GM12872 (cell line): ENCODE results near the gene MLH3.

Source experiments
- TF ChIP-seq, protein P1 (sequence below): IDR thresholded peaks from 3 replicates; pipeline ENCODE4 v1.5.1; 2011; ENCODE audit warnings: low read depth, mild to moderate bottlenecking, low read length, moderate library complexity; ENCODE audit not compliant: insufficient read depth

MLH3 gene

DNA sequence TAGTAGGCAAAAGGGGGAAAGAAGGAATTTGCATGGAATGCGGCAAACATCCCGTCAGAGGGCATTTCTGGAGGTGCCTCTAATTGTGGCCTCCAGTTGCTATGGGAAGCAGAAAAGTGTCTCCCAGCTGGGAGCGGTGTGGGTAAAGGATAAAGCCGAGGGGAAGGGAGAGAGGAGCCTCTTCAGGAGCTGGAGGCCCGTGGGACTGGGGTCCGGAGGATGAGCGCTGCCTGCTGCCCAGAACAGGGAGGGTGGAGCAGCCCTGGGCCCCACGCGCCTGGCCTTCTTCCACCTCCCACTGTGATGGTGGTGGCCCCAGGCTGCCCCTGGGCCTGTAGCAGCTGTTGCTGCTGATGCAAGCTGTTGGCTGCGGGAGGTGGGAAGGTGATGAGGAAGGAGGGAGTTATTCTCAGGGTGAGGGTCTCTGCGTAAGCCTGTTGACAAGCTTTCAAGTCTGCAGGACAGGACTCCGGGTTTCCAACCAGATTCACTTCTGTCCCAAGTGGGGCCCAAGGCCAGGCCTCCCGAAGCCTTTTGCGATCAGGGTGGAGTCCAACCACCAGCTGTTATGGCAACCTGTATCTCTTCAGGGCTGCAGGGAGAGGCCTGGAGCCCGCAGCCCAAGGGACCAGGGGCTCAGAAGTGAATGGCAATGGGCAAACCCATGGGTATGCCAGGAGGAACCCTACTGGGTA lies 76.8 kb downstream of the MLH3 start:
- TF ChIP-seq, protein P1, sequence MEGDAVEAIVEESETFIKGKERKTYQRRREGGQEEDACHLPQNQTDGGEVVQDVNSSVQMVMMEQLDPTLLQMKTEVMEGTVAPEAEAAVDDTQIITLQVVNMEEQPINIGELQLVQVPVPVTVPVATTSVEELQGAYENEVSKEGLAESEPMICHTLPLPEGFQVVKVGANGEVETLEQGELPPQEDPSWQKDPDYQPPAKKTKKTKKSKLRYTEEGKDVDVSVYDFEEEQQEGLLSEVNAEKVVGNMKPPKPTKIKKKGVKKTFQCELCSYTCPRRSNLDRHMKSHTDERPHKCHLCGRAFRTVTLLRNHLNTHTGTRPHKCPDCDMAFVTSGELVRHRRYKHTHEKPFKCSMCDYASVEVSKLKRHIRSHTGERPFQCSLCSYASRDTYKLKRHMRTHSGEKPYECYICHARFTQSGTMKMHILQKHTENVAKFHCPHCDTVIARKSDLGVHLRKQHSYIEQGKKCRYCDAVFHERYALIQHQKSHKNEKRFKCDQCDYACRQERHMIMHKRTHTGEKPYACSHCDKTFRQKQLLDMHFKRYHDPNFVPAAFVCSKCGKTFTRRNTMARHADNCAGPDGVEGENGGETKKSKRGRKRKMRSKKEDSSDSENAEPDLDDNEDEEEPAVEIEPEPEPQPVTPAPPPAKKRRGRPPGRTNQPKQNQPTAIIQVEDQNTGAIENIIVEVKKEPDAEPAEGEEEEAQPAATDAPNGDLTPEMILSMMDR = no peak

DNA sequence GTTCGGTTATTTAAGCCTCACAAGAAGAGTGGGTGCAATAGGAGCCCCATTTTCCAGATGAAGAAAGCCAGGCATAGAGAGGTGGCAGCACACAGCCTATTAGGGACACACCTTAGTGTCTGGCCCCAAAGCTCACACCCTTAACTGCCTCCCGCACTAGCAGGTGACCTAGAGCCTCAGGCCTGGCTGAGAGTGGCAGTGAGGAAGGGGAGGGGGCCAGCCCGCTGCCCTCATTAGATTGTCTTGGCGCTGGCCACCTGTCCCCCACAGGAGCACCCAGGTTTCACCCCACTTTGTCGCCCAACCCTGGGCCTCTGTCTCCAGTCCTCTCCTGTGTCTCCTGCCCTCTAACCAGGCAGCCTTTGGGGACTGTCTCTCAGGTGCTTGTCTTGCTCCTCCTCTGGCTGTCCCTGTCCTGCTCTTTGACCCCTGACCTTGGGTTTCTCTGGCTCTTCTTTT lies 77.3 kb downstream of the MLH3 start:
- TF ChIP-seq, protein P1 = no peak

DNA sequence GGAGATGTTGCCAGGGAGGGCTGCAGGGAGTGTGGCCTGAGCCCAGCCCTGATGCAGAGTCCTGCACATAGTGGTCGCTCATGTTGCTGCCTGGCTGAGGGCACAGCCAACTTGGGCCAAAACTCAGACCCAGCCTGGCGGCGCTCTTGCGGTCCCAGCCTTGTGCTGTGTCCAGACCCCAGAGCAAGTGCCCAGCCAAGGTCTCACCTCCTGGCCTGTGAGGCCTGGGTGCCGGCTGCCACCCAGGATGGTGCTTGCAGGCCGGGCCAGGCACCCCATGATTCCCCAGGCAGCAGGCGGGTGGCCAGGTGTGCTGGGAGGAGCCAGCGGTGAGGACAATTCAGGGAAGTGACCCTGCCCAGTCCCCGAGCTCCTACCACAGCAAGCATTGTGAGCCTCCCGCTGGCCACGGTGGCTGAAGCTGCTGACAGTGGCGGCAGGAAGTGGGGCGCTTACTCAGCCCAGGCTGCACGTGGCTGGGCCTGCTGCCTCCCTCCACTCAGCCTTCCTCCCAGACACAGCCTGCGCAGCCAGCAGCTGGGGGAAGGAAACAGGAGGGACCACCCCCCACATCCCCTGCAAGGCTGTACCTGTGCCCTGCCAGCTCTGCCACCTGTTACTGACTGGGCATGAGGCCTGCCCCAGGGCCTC lies 78.1 kb downstream of the MLH3 start:
- TF ChIP-seq, protein P1 = no peak

DNA sequence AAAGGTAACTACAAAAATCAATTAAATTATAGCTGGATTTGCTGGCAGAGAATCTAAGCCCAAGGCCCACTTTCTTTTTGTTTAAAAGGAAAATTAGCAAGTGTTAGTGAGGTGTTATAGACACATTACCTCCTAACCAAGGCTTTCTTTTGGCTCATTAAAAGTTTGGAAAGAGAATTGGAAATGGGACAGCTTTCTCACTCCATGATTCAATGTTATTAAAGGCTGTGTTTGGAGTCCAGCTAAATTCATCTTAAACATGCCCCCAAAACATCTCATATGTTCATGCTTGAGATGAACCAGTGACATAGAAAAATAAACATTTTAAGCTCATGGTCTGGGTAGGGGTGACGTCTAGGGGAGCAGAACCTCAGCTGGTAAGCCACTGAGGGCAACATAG lies 82.5 kb downstream of the MLH3 start:
- TF ChIP-seq, protein P1 = no peak

DNA sequence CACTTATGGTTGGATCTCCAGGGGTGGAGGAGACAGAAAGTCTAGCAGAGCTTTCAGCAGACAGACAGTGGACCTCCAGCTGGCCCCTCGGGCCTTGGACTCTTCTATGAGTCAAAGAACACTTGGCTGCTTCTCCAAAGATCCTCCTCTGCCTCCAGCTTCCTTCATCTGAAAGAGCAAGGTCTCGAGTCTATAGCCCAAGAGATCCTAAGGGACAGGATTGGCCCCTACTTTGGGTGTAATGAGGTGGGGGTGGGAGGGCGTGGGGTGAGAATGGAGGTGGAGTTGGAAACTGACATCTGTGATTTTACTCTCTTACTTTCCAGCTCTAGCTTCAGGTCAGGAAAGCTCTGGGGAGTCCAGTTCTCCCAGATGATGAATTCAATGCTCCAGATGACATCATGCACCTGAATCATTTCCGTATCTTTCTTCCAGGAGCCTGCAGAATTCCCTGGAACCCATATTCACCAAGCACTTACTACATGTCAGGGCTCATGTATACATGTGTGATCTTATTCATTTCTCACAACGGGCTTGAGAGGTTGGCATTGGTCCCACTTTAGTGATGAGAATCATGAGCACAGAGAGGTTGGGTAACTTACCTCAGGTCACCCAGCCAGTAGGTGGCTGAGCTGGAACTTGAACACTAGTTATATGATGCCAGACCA lies 85.6 kb downstream of the MLH3 start:
- TF ChIP-seq, protein P1 = no peak

DNA sequence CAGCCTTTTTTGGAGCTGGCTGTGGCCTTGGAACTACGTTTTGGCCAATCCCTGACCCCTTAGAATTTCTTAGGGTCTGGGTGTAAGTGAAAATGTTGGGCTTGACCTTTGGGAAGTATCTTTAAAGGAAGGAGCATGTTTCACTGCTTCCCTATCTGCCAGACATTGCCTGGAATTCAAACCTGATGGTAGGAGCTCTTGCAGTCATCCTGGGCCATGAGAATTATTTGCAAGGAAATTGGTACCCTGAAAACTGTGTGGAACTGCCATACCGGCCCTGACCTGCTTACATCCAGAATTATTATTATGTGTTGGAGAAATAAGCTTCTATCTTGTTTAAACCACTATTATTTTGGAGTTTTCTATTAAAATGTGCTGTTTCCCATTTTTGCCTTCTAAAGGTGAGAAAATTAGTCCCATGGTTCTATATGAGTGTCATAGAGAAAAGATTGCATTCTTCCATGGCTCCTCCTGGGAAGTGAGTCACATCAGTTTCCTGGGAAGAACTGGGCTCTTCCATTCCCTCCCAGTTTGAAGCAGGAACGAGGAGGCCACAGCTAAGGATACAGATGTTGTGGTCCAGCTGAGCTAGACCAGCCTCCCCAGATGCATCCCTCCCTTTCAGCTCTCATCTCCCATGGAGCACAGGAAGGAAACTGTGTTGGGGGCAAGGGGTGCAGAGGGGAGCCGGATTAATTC lies 86.3 kb downstream of the MLH3 start:
- TF ChIP-seq, protein P1 = no peak
